ENCODE results near the gene ITGAX.

The ITGAX gene

GRCh38 chr16:31373235-31373634, 18.3 kb downstream of the ITGAX start:
- no peak for DNase-seq (ENCODE audit: low read depth in 2 of 2)

- no peak for DNase-seq (ENCODE audit: low read depth in 2 of 2)
Observed at GRCh38 chr16:31375231-31375630, 20.3 kb downstream of the ITGAX start.

GRCh38 chr16:31376705-31377104, 21.7 kb downstream of the ITGAX start:
- DNase-seq (ENCODE audit: low read depth in 2 of 2): no peak

GRCh38 chr16:31377210-31377903, 22.4 kb downstream of the ITGAX start:
- no peak for DNase-seq (ENCODE audit: low read depth in 2 of 2)

GRCh38 chr16:31380201-31380600, 25.2 kb downstream of the ITGAX start:
- DNase-seq (ENCODE audit: low read depth in 2 of 2): no peak

- DNase-seq (ENCODE audit: low read depth in 2 of 2): peak; percentile 28 to 33
Observed at GRCh38 chr16:31382485-31383161, 27.6 kb downstream of the ITGAX start.

- DNase-seq (ENCODE audit: low read depth in 2 of 2): no peak
Observed at GRCh38 chr16:31385680-31386079, 30.7 kb downstream of the ITGAX start.

GRCh38 chr16:31386157-31386984, 31.4 kb downstream of the ITGAX start:
- DNase-seq (ENCODE audit: low read depth in 2 of 2): no peak

GRCh38 chr16:31388535-31388934, 33.6 kb downstream of the ITGAX start:
- no peak for DNase-seq (ENCODE audit: low read depth in 2 of 2)

GRCh38 chr16:31390504-31391041, 35.6 kb downstream of the ITGAX start:
- DNase-seq (ENCODE audit: low read depth in 2 of 2): no peak

GRCh38 chr16:31393056-31393455, 38.1 kb downstream of the ITGAX start, which contains the start of gene ITGAD:
Gene ITGAD (plus strand): TSS chr16:31393335. CDS start chr16:31393361, 26 bp downstream.
- no peak for DNase-seq (ENCODE audit: low read depth in 2 of 2)

- no peak for DNase-seq (ENCODE audit: low read depth in 2 of 2)
Observed at GRCh38 chr16:31395647-31396046, 40.7 kb downstream of the ITGAX start.

- DNase-seq (ENCODE audit: low read depth in 2 of 2): no peak
Observed at GRCh38 chr16:31397096-31397660, 42.2 kb downstream of the ITGAX start.

GRCh38 chr16:31397701-31398100, 42.7 kb downstream of the ITGAX start:
- DNase-seq (ENCODE audit: low read depth in 2 of 2): no peak

GRCh38 chr16:31400191-31400590, 45.2 kb downstream of the ITGAX start:
- DNase-seq (ENCODE audit: low read depth in 2 of 2): peak in 1 of 2 donors; percentile 13

GRCh38 chr16:31401436-31401835, 46.5 kb downstream of the ITGAX start:
- DNase-seq (ENCODE audit: low read depth in 2 of 2): no peak

- no peak for DNase-seq (ENCODE audit: low read depth in 2 of 2)
Observed at GRCh38 chr16:31402687-31403086, 47.7 kb downstream of the ITGAX start.

- DNase-seq (ENCODE audit: low read depth in 2 of 2): no peak
Observed at GRCh38 chr16:31403590-31404352, 48.8 kb downstream of the ITGAX start.

GRCh38 chr16:31404353-31405064, 49.5 kb downstream of the ITGAX start:
- no peak for DNase-seq (ENCODE audit: low read depth in 2 of 2)

- DNase-seq (ENCODE audit: low read depth in 2 of 2): no peak
Observed at GRCh38 chr16:31407406-31407805, 52.4 kb downstream of the ITGAX start.

All from stimulated activated CD8-positive, alpha-beta memory T cell treated with anti-CD3 and anti-CD28 coated beads, Interleukin-15, amount 100 ng/mL, for 4 hours (primary cell).